GM18505 (cell line): Measurements from ENCODE around the gene TESK1.
"Not testable (repeated sequence)": the region's sequence is repeated elsewhere in the genome, so short reads cannot be mapped to it uniquely, and the experiment has no call there.

Source experiments
- ATAC-seq: cut with Tn5 transposase; IDR thresholded peaks from one replicate; pipeline ENCODE4 v1.9.1; 2021; ENCODE audit not compliant: unreplicated experiment
- POLR2A ChIP-seq: IDR thresholded peaks from 4 replicates; pipeline ENCODE4 v1.6.1; 2011; ENCODE audit warnings: borderline replicate concordance; ENCODE audit not compliant: insufficient read depth, insufficient read length; ENCODE audit errors: extremely low read depth

TESK1 gene

GRCh38 chr9:35615981-35616680 is 11.1 kb downstream of the TESK1 start:
- TF ChIP-seq POLR2A = no peak
- no peak for ATAC-seq

GRCh38 chr9:35616681-35617459 is 11.8 kb downstream of the TESK1 start:
- no peak for ATAC-seq
- TF ChIP-seq POLR2A = peak; percentile 79

- no peak for TF ChIP-seq POLR2A
- no peak for ATAC-seq
These were observed 12.5 kb downstream of the TESK1 start for GRCh38 chr9:35617548-35617947.

GRCh38 chr9:35618325-35618727 is 13.3 kb downstream of the TESK1 start, which contains the start of gene CD72:
TSS of gene CD72 (minus strand) at chr9:35618413. CDS start at chr9:35618303, 110 bp downstream.
- peak; percentile 46 for TF ChIP-seq POLR2A
- no peak for ATAC-seq

GRCh38 chr9:35618854-35619799 is 14.1 kb downstream of the TESK1 start:
- peak; percentile 51 for TF ChIP-seq POLR2A
- ATAC-seq = peak; percentile 53

- ATAC-seq = peak; percentile 54
- TF ChIP-seq POLR2A = peak; percentile 11
These were observed 14.7 kb downstream of the TESK1 start for GRCh38 chr9:35619800-35620158.

GRCh38 chr9:35627575-35627974 is 22.5 kb downstream of the TESK1 start:
- TF ChIP-seq POLR2A = no peak
- ATAC-seq = no peak

GRCh38 chr9:35628389-35628991 is 23.4 kb downstream of the TESK1 start:
- ATAC-seq = no peak

GRCh38 chr9:35629597-35629996 is 24.5 kb downstream of the TESK1 start:
- no peak for ATAC-seq
- TF ChIP-seq POLR2A = no peak

More at GRCh38 chr9:35628389-35628991, 23.4 kb downstream of the TESK1 start:
- no peak for TF ChIP-seq POLR2A

GRCh38 chr9:35635730-35636129 is 30.7 kb downstream of the TESK1 start:
- TF ChIP-seq POLR2A = no peak
- ATAC-seq = no peak

GRCh38 chr9:35636135-35636876 is 31.2 kb downstream of the TESK1 start:
- no peak for ATAC-seq
- TF ChIP-seq POLR2A = no peak

GRCh38 chr9:35636877-35637246 is 31.8 kb downstream of the TESK1 start:
- not testable (repeated sequence) for ATAC-seq

GRCh38 chr9:35637427-35637955 is 32.4 kb downstream of the TESK1 start:
- not testable (repeated sequence) for ATAC-seq

GRCh38 chr9:35638751-35639150 is 33.7 kb downstream of the TESK1 start:
- not testable (repeated sequence) for ATAC-seq

- ATAC-seq = not testable (repeated sequence)
These were observed 34.2 kb downstream of the TESK1 start for GRCh38 chr9:35639225-35639624.
